GM23248 (cell line): ENCODE measurements around the gene SLC1A7. TPM values are rescaled to one million over a fixed set of nuclear protein-coding genes. Genes with fewer than 3 reads are reported as not detected.

Source experiments
- DNase-seq: peaks from one replicate; pipeline ENCODE4 v3.0.0-alpha.2; 2015
- H2AFZ ChIP-seq: fragments of 200-600 bp; sonication (generic); 2 replicates; pipeline ENCODE4 v1.6.1; 2016; ENCODE audit warnings: antibody characterized with exemption
- H3F3A ChIP-seq: fragments of 200-600 bp; sonication (generic); 2 replicates; pipeline ENCODE4 v1.6.1; 2016; ENCODE audit warnings: mild to moderate bottlenecking, antibody characterized with exemption, mixed run types; ENCODE audit not compliant: insufficient read depth
- H3K27ac ChIP-seq: fragments of 200-600 bp; sonication (generic); 2 replicates; pipeline ENCODE4 v1.5.1; 2016; ENCODE audit warnings: mild to moderate bottlenecking
- H3K27me3 ChIP-seq: fragments of 200-600 bp; sonication (generic); replicated peaks from 2 replicates; pipeline ENCODE4 v1.6.1; 2016; ENCODE audit warnings: mild to moderate bottlenecking; ENCODE audit not compliant: insufficient read depth
- H3K36me3 ChIP-seq: fragments of 200-600 bp; sonication (generic); 2 replicates; pipeline ENCODE4 v1.6.1; 2016; ENCODE audit warnings: low read depth, mild to moderate bottlenecking
- H3K4me1 ChIP-seq: fragments of 200-600 bp; sonication (generic); 2 replicates; pipeline ENCODE4 v1.6.1; 2016; ENCODE audit warnings: mild to moderate bottlenecking; ENCODE audit not compliant: insufficient read depth
- H3K4me2 ChIP-seq: fragments of 200-600 bp; sonication (generic); one replicate; pipeline ENCODE4 v1.6.1; 2016; ENCODE audit warnings: mild to moderate bottlenecking; ENCODE audit not compliant: unreplicated experiment
- H3K4me3 ChIP-seq: fragments of 200-600 bp; sonication (generic); 2 replicates; pipeline ENCODE4 v1.5.1; 2016; ENCODE audit warnings: mild to moderate bottlenecking
- H3K79me2 ChIP-seq: fragments of 200-600 bp; sonication (generic); 2 replicates; pipeline ENCODE4 v1.6.1; 2016; ENCODE audit warnings: mild to moderate bottlenecking; ENCODE audit not compliant: insufficient read depth
- H3K9ac ChIP-seq: fragments of 200-600 bp; sonication (generic); 2 replicates; pipeline ENCODE4 v1.6.1; 2016; ENCODE audit warnings: mild to moderate bottlenecking
- H3K9me2 ChIP-seq: fragments of 200-600 bp; sonication (generic); 2 replicates; pipeline ENCODE4 v1.6.1; 2016; ENCODE audit warnings: mixed run types, mild to moderate bottlenecking, moderate library complexity; ENCODE audit not compliant: insufficient read depth
- H3K9me3 ChIP-seq: fragments of 200-600 bp; sonication (generic); one replicate; pipeline ENCODE4 v1.6.1; 2017; ENCODE audit warnings: low read depth
- H4K20me1 ChIP-seq: fragments of 200-600 bp; sonication (generic); 2 replicates; pipeline ENCODE4 v1.6.0; 2016; ENCODE audit not compliant: insufficient read depth
- EZH2 ChIP-seq: fragments of 200-600 bp; sonication (generic); IDR thresholded peaks from 2 replicates; pipeline ENCODE4 v1.6.1; 2018; ENCODE audit warnings: antibody characterized with exemption, mild to moderate bottlenecking; ENCODE audit not compliant: insufficient read depth, poor library complexity, severe bottlenecking
- EZH2phosphoT487 ChIP-seq: fragments of 200-600 bp; sonication (generic); IDR thresholded peaks from 2 replicates; pipeline ENCODE4 v1.6.1; 2018; ENCODE audit warnings: antibody characterized with exemption, moderate library complexity, mild to moderate bottlenecking, low read depth; ENCODE audit not compliant: insufficient read depth
- WGBS, 2 experiments: methylation state at CpG; one replicate each; pipeline ENCODE4 v1.1.6; 2015 to 2017; ENCODE audit warnings: low lambda C conversion rate in 2 of 2, low coverage in 1 of 2; ENCODE audit errors: missing lambda C conversion rate in 2 of 2; 5-methylcytosine and 5-hydroxymethylcytosine counted together
- in situ Hi-C: fragments of 300-500 bp; cut with MboI; formaldehyde crosslinking; loops from 2 replicates; pipeline ENCODE4 v1.15.0; 2020
- polyA plus RNA-seq: library from polyadenylated mRNA; unstranded; fragments of >200 nt; fragmentation: Nextera tagmentation; extraction: Ambion mirVana; gene quantifications from 2 replicates; pipeline ENCODE4 v1.2.1, GENCODE V29; 2016
- total RNA-seq: library from RNA; depleted of rRNA; stranded (reverse); fragments of >200 nt; shearing (Covaris generic); gene quantifications from 2 replicates; pipeline ENCODE4 v1.2.3, GENCODE V29; 2014

Gene SLC1A7
- total and polyA plus RNA-seq, 2 experiments from 2014 or later, result 0.51 TPM; not detected in 1

DNA sequence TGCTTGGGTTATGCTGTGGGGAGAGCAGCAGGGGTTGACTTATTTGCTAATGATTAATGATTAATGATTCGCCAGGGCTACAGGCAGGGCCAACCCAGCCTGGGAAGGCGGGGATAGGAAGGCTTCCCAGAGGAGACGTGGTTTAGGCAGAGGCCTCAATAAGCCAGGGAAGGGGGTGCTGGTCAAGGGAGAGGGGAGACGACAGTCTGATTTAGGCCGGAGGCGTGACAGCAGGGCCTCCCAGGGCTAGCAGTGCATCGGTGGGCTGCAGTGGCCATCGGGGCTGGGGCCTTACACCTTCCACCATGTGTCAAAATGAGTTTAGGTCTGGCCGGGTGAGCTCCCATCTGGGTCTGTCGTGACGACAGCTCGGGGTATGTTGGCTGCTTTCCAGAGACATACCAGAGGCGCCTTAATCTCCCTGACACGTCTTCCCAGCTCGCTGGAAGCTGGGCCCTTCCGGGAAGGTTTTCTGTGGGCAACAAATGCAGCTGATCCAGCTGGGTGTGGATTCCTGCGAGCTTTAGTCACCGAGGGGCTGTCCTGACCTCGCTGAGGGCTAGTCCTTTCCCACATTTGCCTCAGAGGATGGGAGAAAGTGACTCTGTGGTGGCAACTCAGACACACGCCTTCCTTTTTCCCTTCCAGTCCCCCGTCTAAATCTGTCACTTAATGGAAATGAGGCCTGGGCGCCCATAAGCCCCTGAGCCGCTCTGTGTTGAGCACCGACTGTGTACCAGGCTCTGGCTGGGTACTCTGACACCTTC is 3.7 kb upstream of the SLC1A7 start:
- Histone ChIP-seq H3K79me2 (no peaks in the 10 kb centered on the region), H3K9ac (peak overlapping the region; percentile 80), H3K9me2 (no peaks in the 10 kb centered on the region), H3K27ac (peak overlapping the region; percentile 98), H3K4me2 (peak overlapping the region; percentile 67), H3K4me1 (peaks cover 38% of the 10 kb centered on the region), H3K27me3 (no peaks in the 10 kb centered on the region), H3K36me3 (no peaks in the 10 kb centered on the region), H3K9me3 (no peaks in the 10 kb centered on the region), H2AFZ (no peak overlapping the region), H4K20me1 (no peaks in the 10 kb centered on the region), H3K4me3 (no peak overlapping the region), H3F3A (peaks cover 26% of the 10 kb centered on the region)
- WGBS, 2 experiments, result 2 to 3% methylated on average over 24 of the region's 24 CpGs
- DNase-seq, result peak; percentile 99
- in situ Hi-C loops, result no loop called here
- TF ChIP-seq EZH2 (no peak), EZH2phosphoT487 (no peak)

DNA sequence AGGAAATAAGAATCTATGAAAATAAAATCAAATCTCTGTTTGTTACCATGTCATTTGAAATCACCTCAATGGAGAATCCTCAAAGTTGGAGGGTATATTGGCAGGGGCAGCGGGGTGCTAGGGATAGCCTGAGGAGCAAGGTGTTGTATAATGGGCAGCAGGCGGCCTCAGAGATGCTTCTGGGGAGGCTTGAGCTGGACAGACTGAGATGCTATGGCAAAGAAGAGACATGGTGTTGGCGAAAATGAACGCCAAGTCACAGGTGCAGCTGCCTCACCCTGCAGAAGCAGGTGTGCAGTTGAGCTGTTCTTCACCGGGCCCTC is 3.1 kb upstream of the SLC1A7 start:
- no peak overlapping the region for H2AFZ ChIP-seq
- H3K4me3 ChIP-seq, result no peak overlapping the region
- peak overlapping the region; percentile 64 for H3K9ac ChIP-seq
- 10 to 11% methylated on average over 5 of the region's 5 CpGs for WGBS, 2 experiments
- H3K36me3 ChIP-seq, result no peaks in the 10 kb centered on the region
- in situ Hi-C loops, result no loop called here
- H3K27ac ChIP-seq, result peak overlapping the region; percentile 98
- H3K27me3 ChIP-seq, result no peaks in the 10 kb centered on the region
- peaks cover 41% of the 10 kb centered on the region for H3K4me1 ChIP-seq
- TF ChIP-seq EZH2 (no peak), EZH2phosphoT487 (no peak)
- H3K9me2 ChIP-seq, result no peaks in the 10 kb centered on the region
- H4K20me1 ChIP-seq, result no peaks in the 10 kb centered on the region
- no peak for DNase-seq
- peak overlapping the region; percentile 39 for H3K4me2 ChIP-seq
- peaks cover 30% of the 10 kb centered on the region for H3F3A ChIP-seq
- no peaks in the 10 kb centered on the region for H3K79me2 ChIP-seq
- H3K9me3 ChIP-seq, result no peaks in the 10 kb centered on the region

DNA sequence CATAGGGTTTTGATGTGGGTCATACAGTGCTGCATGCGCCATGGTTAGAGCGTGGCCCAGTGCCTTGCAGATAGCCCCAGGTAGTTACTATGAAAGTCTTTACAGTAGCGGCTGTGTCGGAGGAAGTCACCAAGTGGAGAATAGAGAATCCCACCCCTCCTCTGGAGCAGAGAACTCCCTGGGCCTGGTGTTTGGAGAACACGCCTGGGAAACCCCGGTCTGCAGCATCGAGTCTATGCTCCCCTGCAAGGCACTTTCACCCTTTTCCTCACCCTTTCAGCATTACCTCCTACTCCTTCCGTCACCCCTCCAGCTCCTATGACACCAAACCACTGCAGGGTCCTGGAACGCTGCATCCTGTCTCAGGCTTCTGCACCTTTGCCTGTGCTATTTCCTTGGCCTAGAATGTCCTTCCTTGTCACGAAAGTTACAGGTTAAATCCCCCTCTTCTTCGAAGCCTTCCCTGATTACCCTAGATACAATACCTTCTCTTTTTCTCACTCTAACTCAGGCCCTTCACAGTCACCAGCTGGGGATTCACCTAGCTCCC is 2.7 kb upstream of the SLC1A7 start:
- no peaks in the 10 kb centered on the region for H3K27me3 ChIP-seq
- no peak overlapping the region for H3K4me3 ChIP-seq
- DNase-seq, result no peak
- peaks cover 34% of the 10 kb centered on the region for H3F3A ChIP-seq
- H2AFZ ChIP-seq, result no peak overlapping the region
- no peaks in the 10 kb centered on the region for H3K9me3 ChIP-seq
- peak overlapping the region; percentile 98 for H3K27ac ChIP-seq
- 89 to 90% methylated on average over 11 of the region's 11 CpGs for WGBS, 2 experiments
- H3K36me3 ChIP-seq, result no peaks in the 10 kb centered on the region
- H3K9ac ChIP-seq, result peak overlapping the region; percentile 64
- no peaks in the 10 kb centered on the region for H3K79me2 ChIP-seq
- H3K9me2 ChIP-seq, result no peaks in the 10 kb centered on the region
- no peaks in the 10 kb centered on the region for H4K20me1 ChIP-seq
- in situ Hi-C loops, result no loop called here
- TF ChIP-seq EZH2, result no peak
- TF ChIP-seq EZH2phosphoT487, result no peak
- peak overlapping the region; percentile 39 for H3K4me2 ChIP-seq
- peaks cover 46% of the 10 kb centered on the region for H3K4me1 ChIP-seq

DNA sequence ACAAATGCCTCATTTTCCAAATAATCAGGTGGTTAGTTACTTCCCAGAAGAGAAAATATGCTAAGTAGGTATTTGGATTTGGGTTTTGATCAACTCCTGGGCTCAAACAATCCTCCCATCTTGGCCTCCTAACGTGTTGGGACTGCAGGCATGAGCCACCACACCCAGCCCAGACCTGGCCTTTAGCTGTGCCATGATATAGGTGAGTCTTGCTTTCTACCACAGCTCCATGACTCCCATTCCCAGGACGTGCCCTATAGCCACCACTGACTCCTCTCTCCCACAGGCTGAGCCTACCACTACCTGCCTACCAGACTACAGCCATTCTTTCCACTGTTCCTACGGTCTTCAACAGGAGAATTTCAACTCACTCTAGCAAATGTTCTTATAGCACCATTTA is 1.8 kb upstream of the SLC1A7 start:
- Histone ChIP-seq H3K79me2 (no peaks in the 10 kb centered on the region), H3K27ac (no peak overlapping the region), H3K4me3 (no peak overlapping the region), H3K9me2 (no peaks in the 10 kb centered on the region), H3K9ac (no peak overlapping the region), H3K4me2 (no peak overlapping the region), H3K4me1 (peaks cover 55% of the 10 kb centered on the region), H3K27me3 (no peaks in the 10 kb centered on the region), H3K36me3 (no peaks in the 10 kb centered on the region), H2AFZ (no peak overlapping the region), H4K20me1 (no peaks in the 10 kb centered on the region), H3F3A (peaks cover 43% of the 10 kb centered on the region), H3K9me3 (no peaks in the 10 kb centered on the region)
- DNase-seq, result no peak
- 93 to 96% methylated on average over 3 of the region's 3 CpGs for WGBS, 2 experiments
- in situ Hi-C loops, result no loop called here
- TF ChIP-seq EZH2, result no peak
- TF ChIP-seq EZH2phosphoT487, result no peak

DNA sequence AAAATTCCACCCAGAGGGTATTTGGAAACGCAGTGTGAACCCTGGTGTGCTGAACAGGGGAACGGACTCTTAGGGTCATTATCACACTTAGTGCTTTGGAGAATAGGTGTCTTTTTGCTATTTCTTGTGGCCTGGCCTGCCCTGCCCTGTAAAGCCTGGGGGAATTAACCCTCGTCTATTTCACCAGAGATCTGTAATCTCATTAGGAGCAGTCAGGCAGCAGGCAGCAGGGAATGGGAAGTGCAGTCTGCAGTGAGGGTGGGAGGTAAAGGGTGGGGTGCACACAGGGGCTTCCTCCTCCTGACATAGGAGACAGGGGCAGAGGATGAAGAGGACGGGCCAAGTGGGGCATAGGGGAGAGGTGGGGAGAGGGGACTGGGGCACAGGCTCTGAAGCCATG is 1.1 kb upstream of the SLC1A7 start:
- H3K36me3 ChIP-seq, result no peaks in the 10 kb centered on the region
- H4K20me1 ChIP-seq, result no peaks in the 10 kb centered on the region
- H3K4me1 ChIP-seq, result peaks cover 53% of the 10 kb centered on the region
- no peak overlapping the region for H3K27ac ChIP-seq
- no peak for TF ChIP-seq EZH2phosphoT487
- H3K79me2 ChIP-seq, result no peaks in the 10 kb centered on the region
- H3K4me2 ChIP-seq, result no peak overlapping the region
- H3K9me3 ChIP-seq, result no peaks in the 10 kb centered on the region
- H3K27me3 ChIP-seq, result no peaks in the 10 kb centered on the region
- no peak overlapping the region for H2AFZ ChIP-seq
- WGBS, 2 experiments, result 84 to 97% methylated on average over 3 to 4 of the region's 4 CpGs
- H3K4me3 ChIP-seq, result no peak overlapping the region
- in situ Hi-C loops, result no loop called here
- no peaks in the 10 kb centered on the region for H3K9me2 ChIP-seq
- no peak for DNase-seq
- H3F3A ChIP-seq, result peaks cover 46% of the 10 kb centered on the region
- no peak overlapping the region for H3K9ac ChIP-seq
